ENCODE data around the gene RBBP6.
"Not testable (repeated sequence)": the region's sequence is repeated elsewhere in the genome, so short reads cannot be mapped to it uniquely, and the experiment has no call there.

RBBP6 gene

GRCh38 chr16:24539295-24539849, at the start of gene RBBP6:
RBBP6 (plus strand) TSS chr16:24539566; CDS start chr16:24540627, 1,061 bp downstream.
- peak; percentile 67 for TF ChIP-seq CTCF (IDR thresholded peaks at IDR 0.05)
- Histone ChIP-seq H3K36me3 (ENCODE audit: control insufficient read depth, insufficient read depth, low read length) (no peaks in the 10 kb centered on the region), H3K4me1 (peaks cover 7% of the 10 kb centered on the region), H3K4me3 (ENCODE audit: low read depth, low read length) (peak within 1 kb of the TSS; percentile 95), H3K27me3 (ENCODE audit: control insufficient read depth, insufficient read depth, low read length) (no peaks in the 10 kb centered on the region), H3K9ac (peak within 1 kb of the TSS; percentile 99), H3K4me2 (ENCODE audit: low read length) (peak within 1 kb of the TSS; percentile 92), H3K79me2 (peaks cover 39% of the 10 kb centered on the region), H3K27ac (peak within 1 kb of the TSS; percentile 98), H3K9me3 (ENCODE audit: control insufficient read depth, low read length) (no peaks in the 10 kb centered on the region), H2AFZ (peak within 1 kb of the TSS; percentile 99)

- Histone ChIP-seq H3K4me3 (ENCODE audit: low read depth, low read length) (no peak overlapping the region), H3K4me1 (no peaks in the 10 kb centered on the region), H3K9ac (no peak overlapping the region), H3K27ac (no peak overlapping the region), H2AFZ (no peak overlapping the region), H3K27me3 (ENCODE audit: control insufficient read depth, insufficient read depth, low read length) (no peaks in the 10 kb centered on the region), H3K4me2 (ENCODE audit: low read length) (no peak overlapping the region), H3K36me3 (ENCODE audit: control insufficient read depth, insufficient read depth, low read length) (no peaks in the 10 kb centered on the region), H3K79me2 (no peaks in the 10 kb centered on the region), H3K9me3 (ENCODE audit: control insufficient read depth, low read length) (no peaks in the 10 kb centered on the region)
- TF ChIP-seq CTCF (IDR thresholded peaks at IDR 0.05): no peak
Measured at GRCh38 chr16:24490866-24491265, 48.5 kb upstream of the RBBP6 start.

- Histone ChIP-seq H3K4me2 (ENCODE audit: low read length) (no peak overlapping the region), H3K27me3 (ENCODE audit: control insufficient read depth, insufficient read depth, low read length) (no peaks in the 10 kb centered on the region), H3K27ac (no peak overlapping the region), H3K79me2 (no peaks in the 10 kb centered on the region), H2AFZ (no peak overlapping the region), H3K4me3 (ENCODE audit: low read depth, low read length) (no peak overlapping the region), H3K9ac (no peak overlapping the region), H3K9me3 (ENCODE audit: control insufficient read depth, low read length) (no peaks in the 10 kb centered on the region), H3K36me3 (ENCODE audit: control insufficient read depth, insufficient read depth, low read length) (no peaks in the 10 kb centered on the region), H3K4me1 (no peaks in the 10 kb centered on the region)
- TF ChIP-seq CTCF (IDR thresholded peaks at IDR 0.05): no peak
Measured at GRCh38 chr16:24491731-24492130, 47.6 kb upstream of the RBBP6 start.

GRCh38 chr16:24493821-24494220, 45.5 kb upstream of the RBBP6 start:
- no peak overlapping the region for H2AFZ ChIP-seq
- H3K79me2 ChIP-seq: no peaks in the 10 kb centered on the region
- no peaks in the 10 kb centered on the region for H3K9me3 ChIP-seq (ENCODE audit: control insufficient read depth, low read length)
- no peaks in the 10 kb centered on the region for H3K36me3 ChIP-seq (ENCODE audit: control insufficient read depth, insufficient read depth, low read length)
- H3K4me3 ChIP-seq (ENCODE audit: low read depth, low read length): no peak overlapping the region
- no peaks in the 10 kb centered on the region for H3K4me1 ChIP-seq
- H3K9ac ChIP-seq: no peak overlapping the region
- no peak overlapping the region for H3K27ac ChIP-seq
- no peak for TF ChIP-seq CTCF (IDR thresholded peaks at IDR 0.05)
- H3K27me3 ChIP-seq (ENCODE audit: control insufficient read depth, insufficient read depth, low read length): no peaks in the 10 kb centered on the region
- H3K4me2 ChIP-seq (ENCODE audit: low read length): no peak overlapping the region

GRCh38 chr16:24495207-24495606, 44.2 kb upstream of the RBBP6 start:
- H2AFZ ChIP-seq; H3K27me3 ChIP-seq (ENCODE audit: control insufficient read depth, insufficient read depth, low read length): not testable (repeated sequence)

More at GRCh38 chr16:24495207-24495606, 44.2 kb upstream of the RBBP6 start:
- not testable (repeated sequence) for H3K9me3 ChIP-seq (ENCODE audit: control insufficient read depth, low read length); H3K27ac ChIP-seq; H3K4me1 ChIP-seq; H3K4me2 ChIP-seq (ENCODE audit: low read length); H3K36me3 ChIP-seq (ENCODE audit: control insufficient read depth, insufficient read depth, low read length); H3K79me2 ChIP-seq; H3K4me3 ChIP-seq (ENCODE audit: low read depth, low read length); H3K9ac ChIP-seq
